ENCODE data around the gene LKAAEAR1. TPM values are rescaled to one million over a fixed set of nuclear protein-coding genes. Genes with fewer than 3 reads are reported as not detected.

The LKAAEAR1 gene
- total and polyA plus RNA-seq, 2 donors = 0.14 to 0.80 TPM

DNA sequence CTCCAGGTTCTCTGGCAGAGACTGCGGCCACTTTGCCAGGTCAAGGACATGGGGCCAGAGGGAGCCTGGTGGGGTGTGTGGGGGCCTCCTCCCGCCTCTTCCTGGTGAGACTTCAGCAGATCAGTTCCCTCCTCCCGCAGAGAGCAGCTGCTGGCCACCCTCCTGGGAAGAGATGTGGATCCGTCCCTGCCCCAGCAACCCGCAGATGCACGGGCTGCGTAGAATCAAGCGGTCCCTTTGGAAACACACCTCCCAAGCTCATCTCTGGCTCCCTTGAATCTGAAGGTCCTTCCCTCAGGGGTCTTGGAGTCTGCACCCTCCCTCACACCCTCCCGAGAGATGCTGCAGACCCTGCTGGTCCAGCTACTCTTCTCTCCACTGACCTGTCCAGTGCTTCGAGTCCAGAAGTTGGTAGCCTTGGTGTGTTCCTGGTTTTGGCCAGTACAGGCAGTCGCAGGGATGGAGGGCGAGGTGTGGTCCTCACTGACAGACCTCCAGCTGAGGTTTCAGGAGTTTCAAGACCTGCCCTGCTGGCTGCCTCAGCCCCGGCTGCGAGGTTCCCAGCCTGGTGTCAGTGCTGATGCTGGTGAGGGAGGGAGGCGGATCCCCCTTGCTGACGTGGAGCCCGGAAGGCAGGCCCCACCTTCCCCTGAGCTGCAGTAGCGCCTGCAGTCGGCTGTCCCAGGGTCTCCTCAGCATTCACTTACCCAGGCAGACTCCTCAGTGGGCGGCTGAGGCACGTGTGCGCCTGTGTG lies 23.0 kb upstream of the LKAAEAR1 start, which contains the start of gene NPBWR2:
Gene NPBWR2, minus strand, starts transcription at position 585 of the 755 bp plus-strand sequence. CDS start 734 bp downstream, outside the sequence.
- H3K4me3 ChIP-seq (ENCODE audit: low read length in 2 of 2) = no peak within 1 kb of the TSS
- H3K36me3 ChIP-seq (ENCODE audit: control insufficient read depth in 2 of 2, insufficient read depth in 2 of 2, low read length in 1 of 2) = no peaks in the 10 kb centered on the region
- H3K4me1 ChIP-seq (ENCODE audit: control insufficient read depth in 2 of 2, insufficient read depth in 2 of 2, low read length in 2 of 2) = peaks cover 0 to 17% of the 10 kb centered on the region in 2 donors
- peaks cover 12 to 33% of the 10 kb centered on the region in 2 donors for H3K27me3 ChIP-seq (ENCODE audit: control insufficient read depth in 2 of 2, insufficient read depth in 1 of 2, low read length in 1 of 2)
- H3K9me3 ChIP-seq (ENCODE audit: control insufficient read depth in 2 of 2, insufficient read depth in 1 of 2, low read length in 1 of 2) = no peaks in the 10 kb centered on the region
- H3K27ac ChIP-seq (ENCODE audit: low read depth in 1 of 2, low read length in 1 of 2) = no peak within 1 kb of the TSS
- WGBS = 59% methylated on average over 22 of the region's 22 CpGs
- DNase-seq (ENCODE audit: low read depth in 6 of 9, low spot score in 9 of 9) = peak in 3 of 9 donors; percentile 48 to 71 (median 64)

DNA sequence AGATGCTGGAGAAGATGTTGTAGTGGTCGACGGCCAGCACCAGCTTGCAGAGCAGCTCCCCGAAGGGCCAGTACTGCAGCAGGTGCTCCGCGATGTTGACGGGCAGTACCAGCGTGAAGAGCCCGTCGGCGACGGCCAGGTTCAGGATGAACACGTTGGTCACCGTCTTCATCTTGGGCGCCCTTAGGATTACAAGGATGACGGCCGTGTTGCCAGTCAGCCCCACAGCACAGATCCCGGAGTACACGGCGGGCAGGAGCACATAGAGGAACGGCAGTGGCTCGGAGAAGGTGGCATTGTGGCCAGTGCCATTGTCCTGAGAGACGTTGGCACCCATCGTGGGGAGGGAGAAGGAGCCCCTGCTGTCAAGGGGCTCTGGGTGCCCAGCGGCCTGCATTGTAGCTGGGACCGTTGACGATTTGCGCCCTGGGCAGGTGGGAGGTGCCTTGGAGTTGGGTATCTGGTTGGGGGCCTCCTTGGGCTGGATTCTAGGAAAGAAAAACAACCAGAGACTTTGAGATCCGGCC lies 22.3 kb upstream of the LKAAEAR1 start:
- H3K27me3 ChIP-seq (ENCODE audit: control insufficient read depth in 2 of 2, insufficient read depth in 1 of 2, low read length in 1 of 2) = peaks cover 18 to 40% of the 10 kb centered on the region in 2 donors
- H3K27ac ChIP-seq (ENCODE audit: low read depth in 1 of 2, low read length in 1 of 2) = no peak overlapping the region
- 97% methylated on average over 28 of the region's 28 CpGs for WGBS
- H3K4me1 ChIP-seq (ENCODE audit: control insufficient read depth in 2 of 2, insufficient read depth in 2 of 2, low read length in 2 of 2) = peaks cover 0 to 22% of the 10 kb centered on the region in 2 donors
- no peaks in the 10 kb centered on the region for H3K36me3 ChIP-seq (ENCODE audit: control insufficient read depth in 2 of 2, insufficient read depth in 2 of 2, low read length in 1 of 2)
- DNase-seq (ENCODE audit: low read depth in 6 of 9, low spot score in 9 of 9) = no peak
- H3K9me3 ChIP-seq (ENCODE audit: control insufficient read depth in 2 of 2, insufficient read depth in 1 of 2, low read length in 1 of 2) = no peaks in the 10 kb centered on the region
- H3K4me3 ChIP-seq (ENCODE audit: low read length in 2 of 2) = no peak overlapping the region

DNA sequence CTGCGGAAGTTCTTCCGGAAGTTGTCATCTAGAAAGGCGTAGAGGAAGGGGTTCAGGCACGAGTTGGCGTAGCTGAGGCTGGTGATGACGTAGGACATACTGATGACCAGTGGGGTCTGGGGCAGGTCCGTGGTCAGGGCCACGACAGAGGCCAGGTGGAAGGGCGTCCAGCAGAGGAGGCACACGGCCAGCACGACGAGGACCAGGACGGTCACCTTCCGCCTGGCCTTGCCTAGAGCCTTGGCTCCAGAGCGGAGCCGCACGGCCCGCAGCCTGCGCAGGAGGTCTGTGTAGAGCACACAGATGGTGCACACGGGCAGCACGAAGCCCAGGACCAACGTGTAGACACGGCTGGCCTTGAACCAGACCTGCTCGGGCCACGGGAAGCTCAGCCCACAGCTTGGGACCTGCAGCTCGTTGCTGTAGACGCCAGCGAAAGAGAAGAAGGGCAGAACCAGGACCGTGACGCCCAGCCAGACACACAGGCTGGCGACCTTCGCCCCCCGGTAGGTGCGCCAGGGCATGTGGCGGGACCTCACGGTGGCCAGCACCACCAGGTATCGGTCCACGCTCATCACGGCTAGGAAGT lies 21.7 kb upstream of the LKAAEAR1 start:
- Histone ChIP-seq H3K9me3 (ENCODE audit: control insufficient read depth in 2 of 2, insufficient read depth in 1 of 2, low read length in 1 of 2) (no peaks in the 10 kb centered on the region), H3K27me3 (ENCODE audit: control insufficient read depth in 2 of 2, insufficient read depth in 1 of 2, low read length in 1 of 2) (peaks cover 18 to 46% of the 10 kb centered on the region in 2 donors), H3K27ac (ENCODE audit: low read depth in 1 of 2, low read length in 1 of 2) (no peak overlapping the region), H3K4me3 (ENCODE audit: low read length in 2 of 2) (no peak overlapping the region), H3K4me1 (ENCODE audit: control insufficient read depth in 2 of 2, insufficient read depth in 2 of 2, low read length in 2 of 2) (peaks cover 0 to 22% of the 10 kb centered on the region in 2 donors), H3K36me3 (ENCODE audit: control insufficient read depth in 2 of 2, insufficient read depth in 2 of 2, low read length in 1 of 2) (no peaks in the 10 kb centered on the region)
- DNase-seq (ENCODE audit: low read depth in 6 of 9, low spot score in 9 of 9) = no peak
- 98% methylated on average over 39 of the region's 39 CpGs for WGBS

DNA sequence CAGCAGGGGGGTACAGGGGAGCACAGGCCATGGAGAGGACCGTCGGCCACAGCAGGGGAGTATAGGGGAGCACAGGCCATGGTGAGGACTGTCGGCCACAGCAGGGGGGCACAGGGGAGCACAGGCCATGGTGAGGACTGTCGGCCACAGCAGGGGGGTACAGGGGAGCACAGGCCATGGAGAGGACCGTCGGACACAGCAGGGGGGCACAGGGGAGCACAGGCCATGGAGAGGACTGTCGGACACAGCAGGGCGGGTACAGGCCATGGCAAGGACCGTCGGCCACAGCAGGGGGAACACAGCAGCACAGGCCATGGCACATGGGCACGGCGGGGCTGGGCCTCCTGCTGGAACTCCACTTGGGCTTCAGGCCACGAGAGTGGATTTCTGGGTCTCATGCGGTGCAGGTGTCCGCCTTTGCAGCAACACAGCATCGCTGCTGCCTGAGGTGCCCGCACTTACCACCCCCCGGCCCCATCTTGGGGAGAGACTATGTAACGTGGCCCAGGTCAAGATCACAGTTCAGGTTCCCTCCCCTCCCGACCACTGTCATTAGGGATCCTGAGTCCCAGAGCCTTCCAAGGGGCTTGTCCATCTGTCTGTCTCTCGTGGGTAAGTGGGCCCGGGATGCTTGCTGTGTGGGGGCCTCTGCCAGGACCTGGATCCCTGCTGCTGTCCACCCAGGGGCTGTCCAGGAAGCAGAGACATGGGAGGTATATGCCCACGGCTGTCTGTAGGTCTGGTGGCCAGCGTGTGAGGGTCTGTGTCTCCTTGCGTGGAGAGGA lies 20.7 kb upstream of the LKAAEAR1 start:
- 97% methylated on average over 25 of the region's 25 CpGs for whole genome bisulfite sequencing
- H3K9me3 ChIP-seq (ENCODE audit: control insufficient read depth in 2 of 2, insufficient read depth in 1 of 2, low read length in 1 of 2) = no peaks in the 10 kb centered on the region

DNA sequence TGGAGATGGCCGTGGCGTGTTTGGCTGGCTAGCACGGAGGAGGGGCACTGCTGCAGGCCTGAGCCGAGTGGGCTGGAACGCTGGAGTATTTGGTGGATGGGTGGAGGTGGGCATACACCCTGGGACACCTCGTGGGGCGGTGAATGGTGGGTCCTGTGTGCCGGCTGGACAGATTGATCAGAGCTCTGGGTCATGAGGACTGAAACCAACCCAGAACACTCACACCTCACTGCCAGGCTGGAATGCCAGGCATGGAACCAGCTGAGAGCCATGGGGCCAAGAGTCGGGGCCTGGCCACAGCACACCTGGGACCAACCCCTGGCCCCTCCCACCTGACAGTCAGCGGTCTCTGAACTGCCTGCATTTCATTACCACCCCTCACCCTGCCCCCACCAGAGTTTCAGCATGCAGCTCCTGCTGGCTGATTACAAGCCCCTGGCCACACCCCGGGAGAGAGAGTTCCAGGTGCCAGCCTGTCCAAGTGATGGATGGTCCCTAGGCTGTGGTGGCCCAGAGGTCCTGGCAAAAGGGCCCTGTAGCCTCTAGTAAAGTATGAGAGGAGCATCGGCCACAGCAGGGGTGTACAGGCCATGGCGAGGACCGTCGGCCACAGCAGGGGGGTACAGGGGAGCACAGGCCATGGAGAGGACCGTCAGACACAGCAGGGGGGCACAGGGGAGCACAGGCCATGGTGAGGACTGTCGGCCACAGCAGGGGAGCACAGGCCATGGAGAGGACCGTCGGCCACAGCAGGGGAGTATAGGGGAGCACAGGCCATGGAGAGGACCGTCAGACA lies 19.9 kb upstream of the LKAAEAR1 start:
- H3K36me3 ChIP-seq (ENCODE audit: control insufficient read depth in 2 of 2, insufficient read depth in 2 of 2, low read length in 1 of 2) = no peaks in the 10 kb centered on the region
- no peak for DNase-seq (ENCODE audit: low read depth in 6 of 9, low spot score in 9 of 9)
- H3K27ac ChIP-seq (ENCODE audit: low read depth in 1 of 2, low read length in 1 of 2) = no peak overlapping the region
- H3K27me3 ChIP-seq (ENCODE audit: control insufficient read depth in 2 of 2, insufficient read depth in 1 of 2, low read length in 1 of 2) = peaks cover 22 to 56% of the 10 kb centered on the region in 2 donors
- WGBS = 90% methylated on average over 20 of the region's 20 CpGs
- no peaks in the 10 kb centered on the region for H3K9me3 ChIP-seq (ENCODE audit: control insufficient read depth in 2 of 2, insufficient read depth in 1 of 2, low read length in 1 of 2)
- no peak overlapping the region for H3K4me3 ChIP-seq (ENCODE audit: low read length in 2 of 2)
- H3K4me1 ChIP-seq (ENCODE audit: control insufficient read depth in 2 of 2, insufficient read depth in 2 of 2, low read length in 2 of 2) = peaks cover 0 to 27% of the 10 kb centered on the region in 2 donors

More for the DNA sequence above, 20.7 kb upstream of the LKAAEAR1 start:
- Histone ChIP-seq H3K4me3 (ENCODE audit: low read length in 2 of 2) (no peak overlapping the region), H3K27me3 (ENCODE audit: control insufficient read depth in 2 of 2, insufficient read depth in 1 of 2, low read length in 1 of 2) (peaks cover 22 to 54% of the 10 kb centered on the region in 2 donors), H3K27ac (ENCODE audit: low read depth in 1 of 2, low read length in 1 of 2) (no peak overlapping the region), H3K4me1 (ENCODE audit: control insufficient read depth in 2 of 2, insufficient read depth in 2 of 2, low read length in 2 of 2) (peaks cover 0 to 27% of the 10 kb centered on the region in 2 donors), H3K36me3 (ENCODE audit: control insufficient read depth in 2 of 2, insufficient read depth in 2 of 2, low read length in 1 of 2) (no peaks in the 10 kb centered on the region)
- DNase-seq (ENCODE audit: low read depth in 6 of 9, low spot score in 9 of 9) = no peak

DNA sequence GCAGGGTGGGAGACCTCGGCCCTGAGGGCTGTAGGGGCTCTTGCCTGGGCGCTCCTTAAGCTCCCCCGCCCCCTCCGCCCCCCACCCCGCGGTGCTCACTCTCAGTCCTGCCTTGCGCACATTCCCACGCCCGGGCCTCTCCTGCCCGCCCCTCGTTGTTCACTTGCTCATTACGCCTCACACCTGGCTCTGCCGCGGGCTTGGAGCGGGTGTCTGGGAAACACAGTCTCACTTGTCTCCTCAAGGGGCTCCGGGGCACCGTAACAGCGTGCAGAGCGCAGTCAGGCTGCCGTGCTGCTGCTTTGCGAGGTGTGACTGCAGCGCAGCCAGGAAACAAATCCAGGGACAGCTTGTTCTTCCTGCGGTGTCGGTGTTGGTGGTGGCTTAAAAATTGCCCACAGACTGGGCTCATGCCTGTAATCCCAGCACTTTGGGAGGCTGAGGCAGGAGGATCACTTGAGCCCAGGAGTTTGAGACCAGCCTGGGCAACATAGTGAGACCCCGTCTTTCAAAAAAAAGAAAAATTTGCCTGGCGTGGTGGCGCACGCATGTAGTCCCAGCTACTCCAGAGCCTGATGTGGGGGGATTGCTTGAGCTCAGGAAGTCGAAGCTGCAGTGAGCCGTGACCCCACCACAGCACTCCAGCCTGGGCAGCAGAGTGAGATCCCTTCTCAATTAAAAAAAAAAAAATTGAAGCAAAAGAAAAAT lies 18.6 kb upstream of the LKAAEAR1 start:
- peak overlapping the region in 1 of 2 donors; percentile 38 for H3K4me3 ChIP-seq (ENCODE audit: low read length in 2 of 2)
- H3K4me1 ChIP-seq (ENCODE audit: control insufficient read depth in 2 of 2, insufficient read depth in 2 of 2, low read length in 2 of 2) = peaks cover 0 to 25% of the 10 kb centered on the region in 2 donors
- 21% methylated on average over 30 of the region's 30 CpGs for WGBS
- no peaks in the 10 kb centered on the region for H3K36me3 ChIP-seq (ENCODE audit: control insufficient read depth in 2 of 2, insufficient read depth in 2 of 2, low read length in 1 of 2)
- no peak overlapping the region for H3K27ac ChIP-seq (ENCODE audit: low read depth in 1 of 2, low read length in 1 of 2)
- H3K9me3 ChIP-seq (ENCODE audit: control insufficient read depth in 2 of 2, insufficient read depth in 1 of 2, low read length in 1 of 2) = no peaks in the 10 kb centered on the region
- H3K27me3 ChIP-seq (ENCODE audit: control insufficient read depth in 2 of 2, insufficient read depth in 1 of 2, low read length in 1 of 2) = peaks cover 22 to 56% of the 10 kb centered on the region in 2 donors
- peak in 1 of 9 donors; percentile 72 for DNase-seq (ENCODE audit: low read depth in 6 of 9, low spot score in 9 of 9)

DNA sequence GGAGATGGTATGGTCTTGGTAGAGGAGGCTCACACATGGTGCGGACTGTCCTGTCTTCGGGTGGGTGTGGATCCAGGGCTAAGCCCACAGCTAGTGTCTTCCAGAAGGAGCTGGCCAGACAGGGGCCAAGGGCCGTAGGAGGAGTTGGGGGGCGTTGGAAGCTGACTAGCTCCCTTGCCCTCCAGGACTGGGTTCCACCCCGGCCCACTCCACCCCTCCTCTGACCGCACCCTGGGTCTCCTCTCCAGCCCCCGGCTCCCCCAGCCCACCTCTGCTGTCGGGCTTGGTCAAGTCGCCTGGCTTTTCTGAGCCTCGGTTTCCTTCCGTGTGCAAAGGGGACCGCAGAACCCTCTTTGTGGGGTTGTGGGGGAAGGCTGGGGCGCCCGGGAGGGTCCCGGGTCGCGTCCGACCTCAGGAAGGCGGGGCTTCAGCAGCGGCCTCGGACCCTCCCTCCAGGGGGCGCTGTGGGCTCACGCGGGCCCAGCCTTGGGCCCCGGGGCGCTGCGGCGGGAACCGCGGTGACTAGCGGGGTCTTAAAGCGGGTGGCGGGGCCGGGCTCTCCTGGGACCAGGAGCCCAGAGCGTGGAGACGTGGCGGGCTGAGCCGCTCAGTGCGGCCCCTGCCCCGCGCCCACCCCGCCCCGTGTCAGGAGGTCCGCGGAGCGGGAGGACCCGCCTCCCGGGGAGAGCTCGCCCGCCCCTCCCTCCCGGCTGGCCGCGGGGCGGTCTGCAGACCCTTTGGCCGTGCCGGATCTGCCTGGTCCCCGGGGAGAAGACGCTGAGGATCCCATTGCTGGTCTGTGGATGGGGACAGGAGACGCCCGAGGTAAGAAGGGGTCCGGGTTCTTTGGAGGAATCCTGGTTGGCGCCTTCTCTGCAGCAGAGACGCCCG lies 17.8 kb upstream of the LKAAEAR1 start:
- peak overlapping the region in 1 of 2 donors; percentile 38 for H3K4me3 ChIP-seq (ENCODE audit: low read length in 2 of 2)
- peak in 4 of 9 donors; percentile 62 to 81 (median 72) for DNase-seq (ENCODE audit: low read depth in 6 of 9, low spot score in 9 of 9)
- WGBS = 6% methylated on average over 64 of the region's 64 CpGs
- H3K36me3 ChIP-seq (ENCODE audit: control insufficient read depth in 2 of 2, insufficient read depth in 2 of 2, low read length in 1 of 2) = no peaks in the 10 kb centered on the region
- H3K27ac ChIP-seq (ENCODE audit: low read depth in 1 of 2, low read length in 1 of 2) = no peak overlapping the region
- no peaks in the 10 kb centered on the region for H3K9me3 ChIP-seq (ENCODE audit: control insufficient read depth in 2 of 2, insufficient read depth in 1 of 2, low read length in 1 of 2)
- H3K4me1 ChIP-seq (ENCODE audit: control insufficient read depth in 2 of 2, insufficient read depth in 2 of 2, low read length in 2 of 2) = peaks cover 0 to 17% of the 10 kb centered on the region in 2 donors
- peaks cover 22 to 51% of the 10 kb centered on the region in 2 donors for H3K27me3 ChIP-seq (ENCODE audit: control insufficient read depth in 2 of 2, insufficient read depth in 1 of 2, low read length in 1 of 2)
